DLD1 (cell line): Measurements from ENCODE around the gene PROM1.

Source experiments
- in situ Hi-C: cut with HindIII; loops from 2 replicates; pipeline ENCODE4 v1.10.0; 2017; ENCODE audit warnings: low sequenced_read_pairs

PROM1 gene

GRCh38 chr4:16029886-16030285, 53.9 kb downstream of the PROM1 start:
- in situ Hi-C loops = loop anchor here (25.0 kb wide), 1 partner anchor 182 kb away; no protein-coding TSS in a partner anchor

- in situ Hi-C loops = loop anchor here (25.0 kb wide), 1 partner anchor 183 kb away; no protein-coding TSS in a partner anchor
Measured at GRCh38 chr4:16029262-16029661, 54.6 kb downstream of the PROM1 start.

- in situ Hi-C loops = loop anchor here (25.0 kb wide), 1 partner anchor 185 kb away; no protein-coding TSS in a partner anchor
Measured at GRCh38 chr4:16027626-16028025, 56.2 kb downstream of the PROM1 start.

DNA sequence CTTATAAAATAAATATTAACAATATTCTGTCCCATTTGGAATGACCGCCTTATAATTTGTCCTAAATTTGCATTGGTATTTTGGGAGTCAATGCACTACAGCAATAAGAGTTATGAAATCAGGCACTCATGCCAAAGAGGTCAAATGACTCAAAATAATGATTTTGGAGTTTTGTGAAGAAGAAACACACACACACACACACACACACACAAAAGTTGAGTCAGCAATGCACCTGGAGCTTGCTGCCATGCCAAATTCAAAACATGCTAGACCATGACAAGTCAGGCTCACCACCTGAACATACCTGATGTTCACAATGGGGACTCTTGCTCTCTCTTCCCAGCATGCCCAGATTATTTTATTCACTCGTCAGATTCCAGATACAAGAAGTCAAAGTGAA, 56.7 kb downstream of the PROM1 start:
- in situ Hi-C loops = loop anchor here (25.0 kb wide), 1 partner anchor 185 kb away; no protein-coding TSS in a partner anchor

- in situ Hi-C loops = loop anchor here (25.0 kb wide), 1 partner anchor 186 kb away; no protein-coding TSS in a partner anchor
Measured at GRCh38 chr4:16026160-16026761, 57.6 kb downstream of the PROM1 start.

DNA sequence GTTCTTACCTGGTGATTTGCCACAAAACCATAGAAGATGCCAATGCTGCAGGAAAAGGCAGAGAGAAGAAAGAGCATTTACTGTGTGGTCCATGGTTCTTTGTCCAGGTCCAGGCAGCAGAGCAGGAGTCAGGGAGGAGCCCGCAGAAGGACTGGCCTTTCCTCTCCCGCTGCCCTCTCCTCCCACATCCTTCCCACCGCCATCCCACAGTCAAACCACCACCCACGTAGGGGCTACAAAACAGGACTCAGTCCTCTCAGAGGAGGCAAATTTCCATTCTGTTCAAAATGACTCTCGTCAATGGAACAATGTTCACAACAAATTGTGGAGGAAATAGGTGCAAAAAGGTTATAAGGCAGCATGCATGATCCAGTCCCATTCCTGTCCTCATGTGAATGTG, 58.6 kb downstream of the PROM1 start:
- in situ Hi-C loops = loop anchor here (25.0 kb wide), 1 partner anchor 187 kb away; no protein-coding TSS in a partner anchor

DNA sequence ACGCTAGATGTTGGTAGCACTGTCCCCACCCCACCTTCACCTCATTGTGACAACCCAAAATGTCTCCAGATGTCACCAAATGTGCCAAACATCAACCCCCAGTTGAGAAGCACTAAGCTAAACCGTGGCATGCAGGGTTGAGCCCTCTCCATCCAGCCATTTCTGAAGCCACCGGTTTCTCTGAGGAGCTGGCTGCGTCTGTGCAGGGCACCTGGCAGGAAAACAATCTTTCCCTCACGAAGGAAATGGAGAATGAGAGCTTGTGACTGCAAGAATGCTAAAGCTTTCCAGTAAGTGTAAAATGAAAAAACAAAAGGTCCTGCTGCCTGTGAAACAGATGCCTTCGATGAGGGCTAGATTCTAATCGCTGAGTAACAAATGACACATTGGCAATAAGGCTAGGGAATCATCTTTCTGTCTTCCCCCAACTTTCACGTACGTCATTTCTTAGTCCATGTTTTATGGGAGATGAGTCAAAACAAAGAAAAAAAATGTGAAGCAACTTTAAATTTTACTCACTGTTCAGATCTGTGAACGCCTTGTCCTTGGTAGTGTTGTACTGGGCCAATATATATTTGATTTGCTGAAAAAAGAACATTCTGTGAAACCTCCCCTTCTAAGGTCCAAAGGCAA, 59.9 kb downstream of the PROM1 start:
- in situ Hi-C loops = no loop called here

GRCh38 chr4:16021804-16022560, 61.8 kb downstream of the PROM1 start:
- in situ Hi-C loops = no loop called here

- in situ Hi-C loops = no loop called here
Measured at GRCh38 chr4:16019649-16020048, 64.2 kb downstream of the PROM1 start.

DNA sequence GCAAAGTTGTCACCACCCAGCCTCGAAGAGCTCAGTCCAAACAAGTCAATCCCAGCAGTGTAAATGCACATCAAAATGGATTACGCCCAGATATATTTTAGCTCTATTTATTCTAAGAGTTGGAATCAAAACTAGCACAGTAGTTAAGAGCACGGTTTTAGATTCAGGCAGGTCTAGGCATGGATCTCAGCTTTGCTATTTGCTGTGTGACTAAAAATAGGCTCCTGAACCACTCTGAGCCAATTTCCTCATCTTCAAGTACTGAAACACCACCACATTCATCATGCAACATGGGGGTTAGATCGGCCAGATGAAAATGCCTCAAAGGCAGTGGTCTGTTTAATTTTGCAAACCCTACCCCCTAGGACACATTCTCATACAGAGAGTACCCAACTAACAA, 65.0 kb downstream of the PROM1 start:
- in situ Hi-C loops = no loop called here

DNA sequence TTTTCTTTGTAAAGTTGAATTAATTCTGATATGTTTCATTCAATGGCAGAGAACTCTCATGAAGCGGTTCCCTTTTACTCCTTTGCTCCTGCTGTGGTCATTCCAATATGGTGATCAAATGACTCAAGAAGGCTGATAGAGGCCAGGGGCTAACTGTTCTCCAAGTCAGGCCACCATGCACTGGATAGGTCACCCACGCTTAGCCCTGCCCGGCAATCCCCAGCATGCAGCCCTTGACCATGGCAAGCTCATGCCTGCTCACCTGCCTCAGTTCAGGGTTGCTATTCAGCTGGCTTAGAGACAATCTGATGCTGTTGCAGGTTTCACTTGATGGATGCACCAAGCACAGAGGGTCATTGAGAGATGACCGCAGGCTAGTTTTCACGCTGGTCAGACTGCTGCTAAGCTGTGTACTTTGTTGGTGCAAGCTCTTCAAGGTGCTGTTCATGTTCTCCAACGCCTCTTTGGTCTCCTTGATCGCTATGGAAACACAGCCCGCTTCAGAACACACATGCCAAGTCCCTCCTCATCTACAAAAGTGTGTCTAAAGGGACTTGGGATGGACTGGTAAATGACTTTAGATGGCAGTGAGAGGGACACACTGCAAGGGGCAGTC, 65.7 kb downstream of the PROM1 start:
- in situ Hi-C loops = no loop called here

DNA sequence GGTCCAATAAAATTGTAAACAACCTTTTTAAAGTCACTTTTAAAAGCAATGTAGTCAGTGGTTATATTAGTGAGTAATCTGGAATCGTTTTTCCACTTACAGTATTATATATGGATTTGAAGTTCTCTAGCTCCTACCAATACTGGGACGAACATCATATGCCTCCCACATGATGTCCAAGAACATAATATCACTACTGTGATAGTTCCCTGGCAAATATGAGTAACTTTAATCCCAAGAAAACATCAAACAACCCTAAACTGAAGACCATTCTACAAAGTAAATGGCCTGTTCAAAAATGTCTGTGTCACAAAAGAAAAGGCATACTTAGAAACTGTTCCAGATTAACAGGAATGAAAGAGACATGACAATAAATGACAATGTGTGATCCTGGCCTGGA, 67.3 kb downstream of the PROM1 start:
- in situ Hi-C loops = no loop called here

DNA sequence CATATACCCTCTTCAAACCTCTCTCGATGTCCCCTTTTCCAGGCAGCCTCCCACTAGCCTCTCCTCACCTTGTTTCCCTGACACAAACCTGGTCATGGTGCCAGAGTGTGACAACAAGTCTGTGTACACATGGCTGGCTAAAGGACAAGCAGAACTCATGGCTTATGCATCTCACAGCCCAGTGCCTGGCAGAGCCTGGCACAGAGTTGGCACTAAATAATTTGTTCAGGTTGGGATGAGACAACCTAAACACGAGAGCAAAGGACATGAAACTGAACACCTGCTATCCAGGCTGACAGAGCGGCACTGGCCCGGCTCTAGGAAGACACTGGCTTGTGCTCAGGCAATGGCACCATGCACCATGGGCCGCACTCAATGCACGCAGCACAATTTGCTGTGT, 72.7 kb downstream of the PROM1 start:
- in situ Hi-C loops = no loop called here

DNA sequence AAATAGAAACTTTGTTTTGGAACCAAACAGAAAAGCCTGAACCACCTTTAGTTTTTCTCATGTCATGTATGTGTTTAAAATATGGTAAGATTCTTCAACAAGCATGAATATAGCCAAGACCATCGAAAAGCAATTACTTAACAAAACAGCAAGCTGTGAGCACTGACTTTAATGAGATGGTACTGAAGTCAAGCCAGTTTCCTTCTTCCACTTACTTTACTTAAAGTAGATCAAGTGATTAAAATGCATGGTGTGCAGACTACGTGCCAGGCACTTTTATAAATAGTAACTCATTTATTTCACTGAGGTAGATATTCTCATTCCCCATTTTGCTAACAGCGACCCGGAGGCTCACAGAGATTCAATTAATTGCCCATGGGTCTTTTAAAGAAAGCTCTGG, 74.7 kb downstream of the PROM1 start:
- in situ Hi-C loops = no loop called here

GRCh38 chr4:16007471-16008095, 76.2 kb downstream of the PROM1 start:
- in situ Hi-C loops = no loop called here

- in situ Hi-C loops = no loop called here
Measured at GRCh38 chr4:16006771-16007446, 76.9 kb downstream of the PROM1 start.

DNA sequence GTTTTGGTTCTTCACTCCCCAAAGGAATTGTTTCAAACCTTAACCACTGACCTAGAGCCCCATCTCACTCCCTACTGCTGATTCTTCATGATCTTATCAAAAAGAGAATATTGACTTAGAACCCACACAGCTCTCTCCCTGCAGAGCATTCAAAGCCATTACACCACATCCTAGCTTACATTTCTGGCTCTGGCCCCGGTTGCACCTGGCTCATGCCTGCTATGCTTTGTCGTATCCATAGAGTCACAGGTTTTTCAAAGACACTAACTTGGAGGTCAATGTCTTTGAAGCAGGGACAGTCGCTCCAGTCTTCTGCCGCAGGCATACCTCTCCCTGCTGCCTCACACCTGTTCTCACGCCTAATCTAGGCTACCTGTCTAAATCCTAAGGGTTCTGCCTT, 78.1 kb downstream of the PROM1 start:
- in situ Hi-C loops = no loop called here

GRCh38 chr4:16001484-16001858, 82.4 kb downstream of the PROM1 start:
- in situ Hi-C loops = no loop called here

GRCh38 chr4:16000708-16001483, 82.9 kb downstream of the PROM1 start:
- in situ Hi-C loops = no loop called here

DNA sequence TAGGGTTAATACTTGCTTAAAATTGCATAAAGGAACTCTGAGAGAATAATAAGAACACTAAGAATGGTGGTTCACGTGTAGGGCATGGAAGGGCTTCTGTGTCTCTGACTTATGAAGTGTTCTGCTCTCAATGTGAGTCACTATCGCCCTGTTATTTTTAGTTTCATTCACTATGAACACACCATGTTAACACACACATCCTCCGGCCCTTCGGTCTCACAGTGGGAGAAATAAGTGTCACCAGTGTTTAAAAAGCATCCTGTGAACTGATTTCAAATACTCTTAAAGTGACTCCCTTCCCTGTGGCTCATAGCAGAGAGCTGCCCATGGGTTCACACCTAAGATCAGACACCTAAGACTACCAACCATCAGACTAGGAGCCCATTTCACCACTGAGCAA, 87.0 kb downstream of the PROM1 start:
- in situ Hi-C loops = no loop called here
